T-helper 1 cell treated with Interleukin-12 subunit alpha and Interleukin-12 subunit beta and Interleukin-4 antibody, amounts not matched to agents 30 μg/mL and 1 μg/mL, for 36 hours (primary cell): Measurements from ENCODE around the gene LRRN2.
"Not testable (repeated sequence)": the region's sequence is repeated elsewhere in the genome, so short reads cannot be mapped to it uniquely, and the experiment has no call there.

Source experiments
- H3K27ac Mint-ChIP-seq: one replicate; pipeline ENCODE4 v1.8.0; 2021; ENCODE audit warnings: mild to moderate bottlenecking, mixed read lengths
- H3K27me3 Mint-ChIP-seq: one replicate; pipeline ENCODE4 v1.8.0; 2021; ENCODE audit warnings: low read depth, mixed read lengths
- H3K36me3 Mint-ChIP-seq: one replicate; pipeline ENCODE4 v1.8.0; 2021; ENCODE audit warnings: low read depth, mixed read lengths
- H3K4me1 Mint-ChIP-seq: one replicate; pipeline ENCODE4 v1.8.0; 2021; ENCODE audit warnings: low read depth, mixed read lengths
- H3K4me3 Mint-ChIP-seq: one replicate; pipeline ENCODE4 v1.8.0; 2021; ENCODE audit warnings: mild to moderate bottlenecking, moderate library complexity, mixed read lengths
- H3K9me3 Mint-ChIP-seq: one replicate; pipeline ENCODE4 v1.8.0; 2021; ENCODE audit warnings: mixed read lengths

Gene LRRN2

DNA sequence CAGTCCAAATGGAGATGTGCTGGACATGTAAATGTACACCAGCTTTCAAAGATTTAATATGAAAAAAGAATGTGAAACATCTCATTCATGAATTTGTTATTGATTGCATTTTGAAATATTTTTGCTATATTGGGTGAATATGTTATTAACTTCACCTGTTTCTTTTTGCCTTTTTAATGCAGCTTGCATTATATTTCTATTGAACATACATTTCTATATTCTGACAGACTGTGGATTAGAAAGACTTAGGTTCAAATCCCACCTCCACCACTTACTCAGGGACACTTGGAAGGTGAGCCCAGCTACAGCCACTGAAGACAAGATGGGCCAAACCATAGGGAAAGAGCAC is 37.8 kb downstream of the LRRN2 start:
- H3K27me3 Mint-ChIP-seq: peaks cover 44% of the 10 kb centered on the region
- H3K4me3 Mint-ChIP-seq: no peak overlapping the region
- H3K36me3 Mint-ChIP-seq: no peaks in the 10 kb centered on the region
- peaks cover 4% of the 10 kb centered on the region for H3K4me1 Mint-ChIP-seq
- no peak overlapping the region for H3K27ac Mint-ChIP-seq
- H3K9me3 Mint-ChIP-seq: no peaks in the 10 kb centered on the region

DNA sequence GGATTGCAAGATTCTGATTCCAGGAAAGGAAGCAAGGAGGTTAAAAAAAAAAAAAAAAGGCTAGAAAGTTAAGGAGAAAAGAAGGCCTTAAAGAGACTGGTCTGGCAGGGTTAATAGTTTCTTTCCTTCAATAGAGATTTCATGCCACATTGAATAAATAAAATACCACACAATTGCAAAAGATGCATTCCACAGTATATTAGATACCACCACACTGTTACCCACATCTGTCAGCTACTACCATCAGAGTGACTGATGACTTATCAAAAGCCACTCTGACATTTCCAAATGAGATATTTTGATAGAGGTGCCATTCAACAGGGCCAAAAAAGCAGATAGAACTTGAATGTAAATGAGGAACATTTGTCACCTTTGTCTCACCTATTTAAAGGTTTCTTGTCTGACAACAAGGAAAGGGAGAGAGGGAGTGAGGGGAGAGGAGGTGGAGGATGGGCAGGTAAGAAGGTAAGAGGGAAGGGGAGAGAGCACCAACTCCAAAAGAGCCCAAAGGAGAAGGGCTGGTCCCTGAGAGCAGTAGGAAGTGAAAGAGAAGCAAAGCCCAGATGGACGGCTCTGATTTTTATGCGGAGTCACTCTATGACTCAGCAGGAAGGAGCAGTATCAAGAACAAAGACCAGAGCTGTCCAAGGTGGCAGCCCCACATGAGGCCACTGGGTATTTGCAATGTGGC is 38.3 kb downstream of the LRRN2 start:
- Mint-ChIP-seq H3K36me3 (no peaks in the 10 kb centered on the region), H3K27me3 (peaks cover 43% of the 10 kb centered on the region), H3K27ac (no peak overlapping the region), H3K4me1 (peaks cover 4% of the 10 kb centered on the region), H3K9me3 (no peaks in the 10 kb centered on the region), H3K4me3 (no peak overlapping the region)

DNA sequence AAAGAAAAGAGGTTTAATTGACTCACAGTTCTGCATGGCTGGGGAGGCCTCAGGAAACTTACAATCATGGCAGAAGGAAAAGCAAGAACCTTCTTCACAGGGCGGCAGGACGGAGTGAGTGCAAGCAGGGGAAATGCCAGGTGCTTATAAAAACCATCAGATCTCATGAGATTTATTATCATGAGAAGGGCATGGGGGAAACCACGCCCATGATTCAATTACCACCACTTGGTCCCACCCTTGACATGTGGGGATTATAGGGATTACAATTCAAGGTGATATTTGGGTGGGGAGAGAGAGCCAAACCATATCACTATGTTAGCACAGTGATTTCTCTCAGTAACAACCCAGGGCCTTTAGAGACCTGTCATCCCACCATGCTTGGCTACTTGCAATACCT is 39.9 kb downstream of the LRRN2 start:
- Mint-ChIP-seq H3K27me3 (peaks cover 37% of the 10 kb centered on the region), H3K36me3 (no peaks in the 10 kb centered on the region), H3K27ac (no peak overlapping the region), H3K9me3 (no peaks in the 10 kb centered on the region), H3K4me1 (peaks cover 4% of the 10 kb centered on the region), H3K4me3 (no peak overlapping the region)

DNA sequence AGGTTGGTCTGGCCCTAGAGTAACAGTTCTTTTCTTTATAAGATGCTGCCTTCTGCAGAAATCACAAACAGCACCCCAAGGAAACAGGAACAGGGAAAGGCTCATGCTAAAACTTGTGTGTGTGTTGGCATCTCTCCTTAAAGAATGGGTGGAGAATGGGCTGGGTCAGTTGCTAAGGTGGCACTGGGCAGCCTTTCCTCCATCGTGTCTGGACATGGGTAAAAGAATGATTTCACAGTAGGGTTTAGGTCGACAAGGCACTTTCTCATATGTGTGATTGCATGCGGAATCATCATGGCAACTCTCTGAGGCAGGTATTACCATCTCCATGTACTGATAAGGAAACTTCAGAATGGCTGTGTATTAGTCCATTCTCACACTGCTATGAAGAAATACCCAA is 40.3 kb downstream of the LRRN2 start:
- peaks cover 4% of the 10 kb centered on the region for H3K4me1 Mint-ChIP-seq
- H3K4me3 Mint-ChIP-seq: no peak overlapping the region
- no peak overlapping the region for H3K27ac Mint-ChIP-seq
- H3K36me3 Mint-ChIP-seq: no peaks in the 10 kb centered on the region
- no peaks in the 10 kb centered on the region for H3K9me3 Mint-ChIP-seq
- H3K27me3 Mint-ChIP-seq: peaks cover 35% of the 10 kb centered on the region

DNA sequence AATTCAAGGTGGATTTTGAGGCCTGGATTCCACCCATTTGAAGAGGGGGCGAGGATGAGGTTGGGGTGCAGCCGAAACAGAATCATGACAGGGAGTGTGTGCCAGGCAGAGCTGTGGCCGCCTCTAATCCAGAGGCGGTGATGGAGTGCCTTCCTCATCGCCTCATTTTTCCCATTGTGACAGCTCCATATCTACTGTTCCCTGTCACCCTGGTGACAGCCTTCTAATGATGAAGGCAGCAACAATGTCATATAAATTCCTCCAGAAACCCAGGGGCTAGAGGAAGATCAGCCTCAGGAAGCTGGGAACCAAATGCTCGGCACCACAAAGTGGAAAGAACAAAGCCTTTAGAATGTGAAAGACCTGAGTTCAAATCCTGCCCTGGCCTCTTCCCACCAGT is 42.0 kb downstream of the LRRN2 start:
- Mint-ChIP-seq H3K4me3 (no peak overlapping the region), H3K4me1 (peaks cover 4% of the 10 kb centered on the region), H3K27ac (no peak overlapping the region), H3K9me3 (no peaks in the 10 kb centered on the region), H3K27me3 (peaks cover 35% of the 10 kb centered on the region), H3K36me3 (no peaks in the 10 kb centered on the region)

DNA sequence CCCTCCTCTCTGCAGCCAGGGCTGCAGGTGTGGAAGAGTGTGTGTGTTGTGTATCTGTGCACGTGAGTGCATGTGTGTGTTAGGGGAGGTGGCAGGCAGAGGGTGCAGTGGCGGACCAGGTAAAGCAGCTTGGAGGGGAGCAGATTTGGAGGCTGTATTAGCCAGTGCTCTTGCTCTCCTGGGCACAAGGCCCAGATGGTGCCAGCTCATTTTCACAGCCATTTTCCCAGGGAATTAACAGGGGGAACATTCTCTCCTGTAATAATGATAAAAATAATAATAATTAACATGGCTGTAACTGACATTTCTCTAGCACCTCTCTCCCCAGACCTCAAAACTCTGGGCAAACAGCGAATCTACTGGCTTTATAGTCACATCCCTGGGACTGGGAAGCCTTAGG is 43.6 kb downstream of the LRRN2 start:
- no peaks in the 10 kb centered on the region for H3K36me3 Mint-ChIP-seq
- no peak overlapping the region for H3K4me3 Mint-ChIP-seq
- H3K27ac Mint-ChIP-seq: no peak overlapping the region
- H3K9me3 Mint-ChIP-seq: no peaks in the 10 kb centered on the region
- peaks cover 30% of the 10 kb centered on the region for H3K27me3 Mint-ChIP-seq
- no peaks in the 10 kb centered on the region for H3K4me1 Mint-ChIP-seq

DNA sequence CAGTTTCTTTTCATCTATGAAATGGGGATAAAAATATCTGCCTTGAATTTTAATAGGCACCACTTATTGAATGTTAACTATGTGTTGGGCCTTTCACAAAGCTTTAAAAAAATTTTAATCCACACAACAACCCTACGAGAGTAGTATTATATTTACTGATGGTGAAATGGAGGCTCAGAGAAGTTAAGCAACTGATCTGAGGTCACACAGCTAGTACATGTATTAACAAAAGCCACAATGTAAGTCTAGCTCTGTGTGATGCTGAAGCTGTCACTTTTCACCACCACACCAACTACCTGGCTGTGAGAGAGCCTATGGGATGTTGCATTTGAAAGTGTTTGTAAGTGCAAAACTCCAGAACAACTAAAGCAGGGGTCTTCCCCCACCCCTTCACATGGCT is 44.1 kb downstream of the LRRN2 start:
- no peaks in the 10 kb centered on the region for H3K4me1 Mint-ChIP-seq
- H3K9me3 Mint-ChIP-seq: no peaks in the 10 kb centered on the region
- H3K27ac Mint-ChIP-seq: no peak overlapping the region
- H3K27me3 Mint-ChIP-seq: peaks cover 34% of the 10 kb centered on the region
- no peaks in the 10 kb centered on the region for H3K36me3 Mint-ChIP-seq
- H3K4me3 Mint-ChIP-seq: no peak overlapping the region

DNA sequence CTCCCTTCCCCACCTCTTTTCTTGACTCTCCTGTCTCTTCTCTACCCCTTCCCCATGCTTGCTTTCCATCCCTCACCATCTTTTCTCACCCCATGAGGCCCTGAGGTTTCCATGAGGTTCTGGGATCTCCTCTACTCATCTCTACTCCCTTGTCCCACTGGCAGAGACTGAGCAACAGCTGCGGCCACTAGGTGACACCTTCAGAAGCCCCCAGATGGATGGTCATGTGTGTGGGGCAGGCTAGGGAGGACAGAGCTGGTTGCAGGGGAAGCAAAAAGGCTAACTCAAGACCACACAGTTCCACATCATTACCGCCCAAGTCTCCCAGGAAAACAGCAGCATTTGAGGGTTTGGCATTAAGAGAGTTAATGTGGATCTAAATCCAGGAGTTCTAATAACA is 45.0 kb downstream of the LRRN2 start:
- H3K27me3 Mint-ChIP-seq: peaks cover 28% of the 10 kb centered on the region
- H3K4me3 Mint-ChIP-seq: no peak overlapping the region
- no peaks in the 10 kb centered on the region for H3K9me3 Mint-ChIP-seq
- H3K27ac Mint-ChIP-seq: no peak overlapping the region
- no peaks in the 10 kb centered on the region for H3K36me3 Mint-ChIP-seq
- no peaks in the 10 kb centered on the region for H3K4me1 Mint-ChIP-seq

DNA sequence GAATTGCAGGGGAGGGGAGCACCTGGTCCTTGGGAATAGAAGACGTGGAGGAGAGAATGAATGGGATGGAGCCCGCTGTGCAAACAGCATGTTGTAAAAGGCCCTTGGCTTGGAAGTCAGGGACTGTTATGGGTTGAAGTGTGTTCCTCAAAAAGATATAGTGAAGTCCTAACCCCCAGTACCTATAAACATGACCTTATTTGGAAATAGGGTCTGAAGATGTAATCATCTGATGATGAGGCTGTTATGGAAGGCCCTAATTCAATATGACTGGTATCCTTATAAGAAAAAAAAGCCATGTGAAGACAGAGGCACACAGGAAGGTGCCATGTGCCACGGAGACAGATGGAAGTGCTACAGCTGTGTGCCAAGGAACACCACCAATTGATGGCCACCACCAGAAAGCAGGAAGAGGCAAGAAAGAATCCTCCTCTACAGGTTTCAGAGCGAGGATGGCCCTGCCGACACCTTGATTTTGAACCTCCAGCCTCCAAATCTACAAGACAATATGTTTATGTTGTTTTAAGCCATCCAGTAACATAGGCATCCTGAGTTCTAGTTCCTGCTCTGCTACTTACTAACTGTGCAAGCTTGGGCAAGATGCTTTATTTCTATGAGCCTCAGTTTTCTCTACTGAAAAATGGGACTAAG is 51.2 kb downstream of the LRRN2 start:
- peaks cover 3% of the 10 kb centered on the region for H3K9me3 Mint-ChIP-seq
- H3K27me3 Mint-ChIP-seq: peaks cover 9% of the 10 kb centered on the region
- H3K27ac Mint-ChIP-seq: no peak overlapping the region
- H3K4me1 Mint-ChIP-seq: no peaks in the 10 kb centered on the region
- H3K4me3 Mint-ChIP-seq: no peak overlapping the region
- no peaks in the 10 kb centered on the region for H3K36me3 Mint-ChIP-seq

DNA sequence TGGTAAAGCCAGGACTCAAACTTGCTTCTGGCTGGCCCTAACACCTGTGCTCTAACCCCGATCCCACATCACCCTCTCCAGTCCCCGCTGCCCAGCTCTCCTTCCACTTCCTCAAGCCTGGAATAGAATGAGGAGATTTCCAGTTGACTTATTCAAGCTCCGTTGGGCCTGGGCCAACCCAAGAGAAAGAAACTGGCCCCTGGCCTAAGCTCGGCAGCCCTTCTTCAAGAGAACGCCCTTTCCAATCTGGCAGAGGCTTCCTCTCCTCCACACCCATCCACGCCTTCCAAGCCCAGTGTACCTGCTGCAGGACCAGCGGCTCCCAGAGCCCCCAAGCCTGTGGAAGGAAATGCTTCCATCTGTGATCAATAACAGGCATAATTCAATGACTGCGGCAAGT is 51.9 kb downstream of the LRRN2 start:
- H3K4me3 Mint-ChIP-seq: no peak overlapping the region
- H3K9me3 Mint-ChIP-seq: peaks cover 4% of the 10 kb centered on the region
- no peaks in the 10 kb centered on the region for H3K36me3 Mint-ChIP-seq
- H3K27ac Mint-ChIP-seq: no peak overlapping the region
- H3K4me1 Mint-ChIP-seq: no peaks in the 10 kb centered on the region
- H3K27me3 Mint-ChIP-seq: peaks cover 10% of the 10 kb centered on the region

DNA sequence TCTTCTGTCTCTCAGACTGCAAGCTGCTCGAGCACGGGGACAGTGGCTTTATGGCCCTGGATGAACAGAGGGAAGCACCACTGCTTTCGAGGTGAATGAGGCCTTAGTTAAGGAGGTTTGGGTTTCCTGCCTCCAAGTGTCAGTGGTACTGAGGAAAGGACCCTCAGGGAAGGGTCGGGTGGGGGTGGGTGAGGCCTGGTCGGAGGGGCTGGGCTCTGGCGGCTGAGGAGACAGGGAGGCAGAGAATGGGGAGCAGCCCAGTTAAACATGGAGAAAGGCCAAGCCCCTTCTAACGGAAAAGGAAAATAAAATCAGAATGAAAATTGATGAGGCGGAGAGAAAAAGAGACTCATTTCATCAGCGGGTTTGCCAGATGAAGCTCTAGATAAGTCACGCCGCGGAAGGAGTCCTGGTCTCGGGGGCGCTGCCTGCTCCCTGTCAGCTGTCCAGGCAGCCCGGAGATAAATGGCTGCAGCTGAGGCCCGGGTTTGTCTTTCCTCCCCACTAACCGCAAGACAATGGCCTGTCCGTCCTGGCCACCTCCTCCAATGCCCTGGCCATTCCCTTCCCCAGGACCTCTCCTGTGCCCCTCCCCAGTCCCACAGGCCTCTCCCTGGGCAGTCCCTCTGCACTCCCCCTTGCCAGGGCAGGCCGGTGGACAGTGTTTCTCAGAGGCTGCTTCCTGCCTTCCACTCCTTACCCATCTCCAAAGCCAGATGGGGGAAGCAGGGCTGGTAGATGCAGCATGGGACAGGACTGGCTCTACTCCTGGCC is 55.2 kb downstream of the LRRN2 start:
- H3K4me3 Mint-ChIP-seq: no peak overlapping the region
- peaks cover 9% of the 10 kb centered on the region for H3K27me3 Mint-ChIP-seq
- no peak overlapping the region for H3K27ac Mint-ChIP-seq
- no peaks in the 10 kb centered on the region for H3K4me1 Mint-ChIP-seq
- H3K9me3 Mint-ChIP-seq: peaks cover 4% of the 10 kb centered on the region
- H3K36me3 Mint-ChIP-seq: no peaks in the 10 kb centered on the region

DNA sequence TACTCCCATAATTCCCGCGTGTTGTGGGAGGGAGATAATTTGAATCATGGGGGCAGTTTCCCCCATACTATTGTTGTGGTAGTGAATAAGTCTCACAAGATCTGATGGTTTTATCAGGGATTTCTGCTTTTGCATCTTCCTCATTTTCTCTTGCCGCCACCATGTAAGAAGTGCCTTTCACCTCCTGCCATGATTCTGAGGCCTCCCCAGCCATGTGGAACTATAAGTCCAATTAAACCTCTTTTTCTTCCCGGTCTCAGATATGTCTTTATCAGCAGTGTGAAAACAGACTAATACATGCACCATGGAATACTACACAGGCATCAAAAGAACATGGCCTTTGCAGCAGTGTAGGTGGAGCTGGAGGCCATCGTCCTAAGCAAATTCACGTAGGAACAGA is 56.1 kb downstream of the LRRN2 start:
- not testable (repeated sequence) for H3K4me1 Mint-ChIP-seq, H3K27me3 Mint-ChIP-seq, H3K9me3 Mint-ChIP-seq

DNA sequence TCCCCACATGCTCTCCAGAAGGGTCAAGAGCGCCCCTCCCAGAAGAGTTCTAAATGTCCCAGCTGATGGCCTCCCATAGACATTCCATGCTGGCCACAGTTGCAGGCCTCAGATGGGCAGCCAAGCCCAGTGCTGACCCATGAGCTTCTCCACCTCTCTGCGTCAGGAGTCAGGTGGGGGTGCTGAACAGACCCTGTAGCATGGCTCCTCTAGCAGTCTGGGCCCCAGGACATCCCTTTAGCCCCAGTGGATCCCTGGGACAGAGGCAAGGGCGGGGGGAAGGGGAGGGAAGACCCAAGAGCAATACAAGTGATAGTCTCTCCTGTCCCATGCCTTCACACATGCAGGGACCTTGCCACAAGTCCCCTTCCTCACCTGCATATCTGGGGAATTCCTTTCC is 56.7 kb downstream of the LRRN2 start:
- no peaks in the 10 kb centered on the region for H3K36me3 Mint-ChIP-seq
- H3K4me1 Mint-ChIP-seq: no peaks in the 10 kb centered on the region
- H3K27ac Mint-ChIP-seq: no peak overlapping the region

More for the DNA sequence above, 56.1 kb downstream of the LRRN2 start:
- H3K36me3 Mint-ChIP-seq, H3K27ac Mint-ChIP-seq, H3K4me3 Mint-ChIP-seq: not testable (repeated sequence)

DNA sequence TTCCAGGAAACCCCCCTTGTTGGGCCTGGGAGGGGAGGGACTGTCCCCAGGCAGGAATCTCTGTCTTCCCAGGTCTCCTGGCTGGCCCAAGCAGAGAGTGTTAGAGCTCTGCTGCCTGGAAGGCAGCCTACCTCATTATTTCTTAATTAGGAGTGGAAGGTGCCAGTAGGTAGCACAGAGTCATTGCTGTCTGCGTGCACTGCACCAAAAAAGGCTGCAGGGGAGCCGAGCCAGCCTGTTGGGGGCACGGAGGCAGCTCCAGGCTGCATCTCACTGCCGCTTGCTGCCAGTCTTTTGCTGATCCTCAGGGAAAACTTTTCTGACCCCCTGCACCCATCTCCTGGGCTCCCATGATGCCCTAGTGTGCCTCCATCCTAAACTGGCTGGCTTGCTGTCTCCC is 58.1 kb downstream of the LRRN2 start:
- Mint-ChIP-seq H3K4me1 (no peaks in the 10 kb centered on the region), H3K9me3 (peaks cover 4% of the 10 kb centered on the region), H3K27ac (no peak overlapping the region), H3K36me3 (no peaks in the 10 kb centered on the region), H3K27me3 (peaks cover 9% of the 10 kb centered on the region), H3K4me3 (no peak overlapping the region)

More for the DNA sequence above, 56.7 kb downstream of the LRRN2 start:
- peaks cover 4% of the 10 kb centered on the region for H3K9me3 Mint-ChIP-seq
- H3K27me3 Mint-ChIP-seq: peaks cover 9% of the 10 kb centered on the region
- no peak overlapping the region for H3K4me3 Mint-ChIP-seq

DNA sequence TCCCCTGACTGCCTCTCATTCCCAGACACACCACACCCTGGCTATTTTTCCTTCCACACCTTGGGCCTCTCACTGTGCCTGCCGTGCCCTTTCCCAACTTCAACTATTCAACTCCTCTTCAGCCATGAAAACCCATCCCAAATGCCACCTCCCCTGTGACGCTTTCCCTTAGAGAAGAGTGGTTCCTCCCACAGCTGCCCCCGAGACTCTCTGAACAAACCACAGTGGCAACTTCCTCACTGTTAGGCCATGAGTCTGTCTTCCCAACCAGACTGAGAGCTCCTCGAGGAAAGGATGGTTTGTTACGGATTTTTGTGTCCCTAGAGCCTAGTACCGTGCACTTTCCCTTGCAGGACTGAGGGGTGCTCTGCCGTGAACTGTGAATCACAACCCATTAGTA is 59.2 kb downstream of the LRRN2 start:
- H3K4me3 Mint-ChIP-seq: no peak overlapping the region
- no peaks in the 10 kb centered on the region for H3K4me1 Mint-ChIP-seq
- no peak overlapping the region for H3K27ac Mint-ChIP-seq
- H3K9me3 Mint-ChIP-seq: peaks cover 4% of the 10 kb centered on the region
- H3K36me3 Mint-ChIP-seq: no peaks in the 10 kb centered on the region
- peaks cover 9% of the 10 kb centered on the region for H3K27me3 Mint-ChIP-seq
